NT2/D1 (cell line): ENCODE results near the gene CDK5.

Experiments
- SUZ12 ChIP-seq: IDR thresholded peaks from 2 replicates; pipeline ENCODE4 v1.6.1; 2011; ENCODE audit not compliant: insufficient read length, insufficient read depth; ENCODE audit errors: extremely low read depth
- YY1 ChIP-seq: IDR thresholded peaks from 2 replicates; pipeline ENCODE4 v1.6.1; 2011; ENCODE audit not compliant: insufficient read length, insufficient read depth
- ZNF274 ChIP-seq: IDR thresholded peaks from 2 replicates; pipeline ENCODE4 v1.6.1; 2011; ENCODE audit warnings: mild to moderate bottlenecking, low read depth, low read length

DNA sequence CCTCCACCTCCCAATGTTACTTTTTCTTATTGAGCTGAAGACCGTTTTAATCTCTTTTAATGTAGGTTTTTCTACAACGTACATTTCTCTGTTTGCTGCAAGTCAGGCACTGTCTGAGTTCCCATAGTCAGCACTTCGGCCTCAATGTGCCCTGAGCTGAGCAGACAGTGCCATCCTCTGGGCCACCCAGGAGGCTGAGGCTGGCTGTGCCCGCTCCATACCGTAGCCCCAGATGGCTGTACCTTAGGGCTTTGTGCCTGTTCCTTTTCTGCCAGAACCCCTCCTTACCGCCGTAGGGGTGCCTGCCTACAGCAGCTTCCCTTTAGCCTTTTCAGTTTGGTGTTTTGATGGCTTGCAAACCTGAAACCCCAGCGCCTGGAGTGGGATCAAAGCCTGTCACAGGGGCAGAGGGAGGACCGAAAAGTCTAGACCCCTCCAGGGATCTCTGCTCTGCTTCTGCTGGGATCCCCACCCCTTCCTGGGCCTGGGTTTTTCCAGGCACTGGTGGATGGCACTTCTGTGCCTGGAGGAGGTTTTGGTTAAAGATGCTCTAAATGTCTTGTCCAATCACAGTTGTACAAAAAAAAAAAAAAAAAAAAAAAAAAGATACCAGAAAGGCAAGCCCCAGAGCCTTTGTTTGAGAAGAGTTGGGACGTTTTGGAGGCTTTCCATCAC is 37.6 kb upstream of the CDK5 start:
- TF ChIP-seq SUZ12, result no peak
- TF ChIP-seq ZNF274, result no peak
- no peak for TF ChIP-seq YY1
